Measurements from ENCODE around the gene PHC2. TPM values are rescaled to one million over a fixed set of nuclear protein-coding genes. Genes with fewer than 3 reads are reported as not detected.

Gene PHC2
- total RNA-seq, 6 experiments from 2014 or later: 49.3 to 86.5 (median 66.8) TPM

GRCh38 chr1:33383489-33383888, 47.4 kb downstream of the PHC2 start:
- DNase-seq: no peak
- whole genome bisulfite sequencing (ENCODE audit: insufficient coverage, low coverage, low lambda C conversion rate, missing lambda C conversion rate): 67% methylated on average over 4 of the region's 4 CpGs
- Histone ChIP-seq H3K36me3 (no peaks in the 10 kb centered on the region), H3K4me1 (peaks cover 0 to 10% (median 1%) of the 10 kb centered on the region in 4 donors), H3K9me3 (no peaks in the 10 kb centered on the region), H3K27ac (no peak overlapping the region), H3K27me3 (no peaks in the 10 kb centered on the region), H3K4me3 (no peak overlapping the region)
- TF ChIP-seq CTCF (IDR thresholded peaks at IDR 0.05) (no peak), POLR2A (IDR thresholded peaks at IDR 0.05) (no peak)
- intact Hi-C loops (cut with DNase I): no loop called here
- no peak for ATAC-seq

GRCh38 chr1:33382661-33383415, 48.1 kb downstream of the PHC2 start:
- intact Hi-C loops (cut with DNase I): no loop called here
- Histone ChIP-seq H3K9me3 (no peaks in the 10 kb centered on the region), H3K4me3 (no peak overlapping the region), H3K36me3 (no peaks in the 10 kb centered on the region), H3K27me3 (no peaks in the 10 kb centered on the region), H3K27ac (peak overlapping the region in 1 of 3 donors; percentile 8), H3K4me1 (peaks cover 0 to 10% (median 1%) of the 10 kb centered on the region in 4 donors)
- DNase-seq (no peak), ATAC-seq (no peak)
- no peak for TF ChIP-seq CTCF (IDR thresholded peaks at IDR 0.05)
- WGBS (ENCODE audit: insufficient coverage, low coverage, low lambda C conversion rate, missing lambda C conversion rate): 54% methylated on average over 4 of the region's 9 CpGs

- peak overlapping the region in 1 of 3 donors; percentile 8 for H3K27ac ChIP-seq
- intact Hi-C loops (cut with DNase I): no loop called here
These were observed 48.9 kb downstream of the PHC2 start for GRCh38 chr1:33381977-33382376.

GRCh38 chr1:33380811-33381210, 50.1 kb downstream of the PHC2 start:
- no peak overlapping the region for H3K27ac ChIP-seq
- no peaks in the 10 kb centered on the region for H3K27me3 ChIP-seq
- H3K4me3 ChIP-seq: no peak overlapping the region
- no peak for DNase-seq
- H3K9me3 ChIP-seq: no peaks in the 10 kb centered on the region
- H3K4me1 ChIP-seq: peaks cover 0 to 10% (median 0%) of the 10 kb centered on the region in 4 donors
- intact Hi-C loops (cut with DNase I): no loop called here
- WGBS (ENCODE audit: insufficient coverage, low coverage, low lambda C conversion rate, missing lambda C conversion rate): 61% methylated on average over 2 of the region's 2 CpGs
- TF ChIP-seq POLR2A (IDR thresholded peaks at IDR 0.05): no peak
- no peak for TF ChIP-seq CTCF (IDR thresholded peaks at IDR 0.05)
- no peaks in the 10 kb centered on the region for H3K36me3 ChIP-seq
- ATAC-seq: no peak

More at GRCh38 chr1:33381977-33382376, 48.9 kb downstream of the PHC2 start:
- Histone ChIP-seq H3K36me3 (no peaks in the 10 kb centered on the region), H3K9me3 (no peaks in the 10 kb centered on the region), H3K27me3 (no peaks in the 10 kb centered on the region), H3K4me3 (no peak overlapping the region), H3K4me1 (peaks cover 0 to 10% (median 0%) of the 10 kb centered on the region in 4 donors)
- DNase-seq (no peak), ATAC-seq (no peak)
- 44% methylated on average over 4 of the region's 4 CpGs for WGBS (ENCODE audit: insufficient coverage, low coverage, low lambda C conversion rate, missing lambda C conversion rate)
- no peak for TF ChIP-seq POLR2A (IDR thresholded peaks at IDR 0.05)
- TF ChIP-seq CTCF (IDR thresholded peaks at IDR 0.05): no peak
